Activated effector memory CD4-positive, alpha-beta T cell treated with anti-CD3 and anti-CD28 coated beads, Interleukin-2, amount 50 U/mL, for 16 hours (primary cell): ENCODE results near the gene LAMA3.
"Not testable (repeated sequence)": the region's sequence is repeated elsewhere in the genome, so short reads cannot be mapped to it uniquely, and the experiment has no call there.

Source experiments
- DNase-seq: peaks from one replicate; pipeline ENCODE4 v3.0.0-alpha.2; 2020

LAMA3 gene

DNA sequence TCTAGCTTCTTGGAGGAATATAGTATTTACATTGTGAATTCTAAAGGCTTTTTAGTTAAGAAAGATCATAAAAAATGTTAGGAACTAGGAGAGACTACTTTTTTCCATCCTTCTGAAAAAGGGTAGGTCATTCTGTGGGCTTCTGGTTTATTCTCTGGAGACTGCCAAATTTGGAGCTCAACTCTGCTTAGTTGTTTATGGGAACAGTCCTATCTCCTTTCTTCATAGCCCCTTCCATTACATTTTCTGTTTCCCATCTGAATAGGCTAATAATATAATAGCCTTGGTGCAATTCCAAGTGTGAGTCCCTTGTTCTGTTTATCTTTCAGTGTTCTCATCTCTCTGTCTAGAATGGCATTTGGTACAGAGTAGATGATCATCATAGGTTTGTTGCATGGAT is 15.6 kb downstream of the LAMA3 start:
- no peak for DNase-seq

GRCh38 chr18:23706971-23707640 is 17.9 kb downstream of the LAMA3 start:
- no peak for DNase-seq

DNA sequence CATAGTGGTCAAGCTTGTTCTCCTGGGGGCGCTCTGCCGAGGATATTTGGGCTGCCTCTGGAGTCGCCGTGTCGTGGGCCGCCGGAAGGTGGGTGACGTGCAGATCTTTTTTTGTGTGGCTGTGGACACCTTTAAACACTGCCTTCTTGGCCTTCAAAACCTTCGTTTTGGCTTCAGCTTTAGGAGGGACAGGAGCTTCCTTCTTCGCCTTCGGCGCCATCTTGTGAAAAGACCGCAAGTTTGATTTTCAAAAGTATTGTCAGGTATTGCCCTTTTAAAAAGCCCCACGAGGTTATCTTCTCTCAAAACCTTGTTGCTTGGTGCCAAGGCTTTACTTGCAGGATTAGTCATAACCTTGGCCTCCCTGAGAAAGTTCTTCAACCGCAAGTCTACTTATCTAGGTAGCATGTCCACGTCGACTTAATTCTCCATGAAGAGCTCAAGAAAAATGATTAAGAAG is 20.8 kb downstream of the LAMA3 start:
- no peak for DNase-seq

GRCh38 chr18:23710946-23711345 is 21.7 kb downstream of the LAMA3 start:
- DNase-seq: no peak

- no peak for DNase-seq
These were observed 22.2 kb downstream of the LAMA3 start for GRCh38 chr18:23711426-23711825.

GRCh38 chr18:23712445-23712844 is 23.2 kb downstream of the LAMA3 start:
- DNase-seq: no peak

DNA sequence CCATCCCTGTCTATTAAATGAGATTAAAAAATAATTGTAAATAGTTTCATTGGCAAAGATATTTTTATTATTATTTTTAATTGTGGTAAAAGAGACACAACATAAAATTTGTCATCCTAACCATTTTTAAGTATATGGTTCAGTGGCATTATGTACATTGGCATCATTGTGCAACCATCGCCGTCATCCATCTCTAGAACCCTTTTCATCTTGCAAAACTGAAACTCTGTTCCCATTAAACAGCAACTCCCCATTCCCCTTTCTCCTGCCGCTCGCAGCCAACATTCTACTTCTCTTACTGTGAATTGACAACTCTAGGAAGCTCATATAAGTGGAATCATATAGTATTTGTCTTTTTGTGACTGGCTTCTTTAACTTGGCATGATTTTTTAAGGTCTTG is 25.3 kb downstream of the LAMA3 start:
- DNase-seq: no peak

DNA sequence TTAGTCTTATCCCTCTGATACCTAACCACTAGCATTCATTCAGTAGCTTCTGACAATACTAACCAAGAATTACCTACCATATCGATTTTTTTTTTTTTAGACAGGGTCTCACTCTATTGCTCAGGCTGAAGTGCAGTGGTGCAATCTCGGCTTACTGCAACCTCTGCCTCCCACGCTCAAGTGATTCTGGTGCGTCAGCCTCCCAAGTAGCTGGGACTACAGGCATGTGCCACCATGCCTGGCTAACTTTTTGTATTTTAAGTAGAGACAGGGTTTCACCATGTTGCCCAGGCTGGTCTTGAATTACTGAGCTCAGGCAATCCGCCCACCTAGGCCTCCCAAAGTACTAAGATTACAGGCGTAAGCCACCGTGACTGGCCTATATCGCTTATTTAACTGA is 26.8 kb downstream of the LAMA3 start:
- DNase-seq: not testable (repeated sequence)

- no peak for DNase-seq
These were observed 27.3 kb downstream of the LAMA3 start for GRCh38 chr18:23716516-23716915.

- no peak for DNase-seq
These were observed 27.7 kb downstream of the LAMA3 start for GRCh38 chr18:23716966-23717365.

- no peak for DNase-seq
These were observed 29.0 kb downstream of the LAMA3 start for GRCh38 chr18:23718243-23718720.

- no peak for DNase-seq
These were observed 29.5 kb downstream of the LAMA3 start for GRCh38 chr18:23718731-23719130.

DNA sequence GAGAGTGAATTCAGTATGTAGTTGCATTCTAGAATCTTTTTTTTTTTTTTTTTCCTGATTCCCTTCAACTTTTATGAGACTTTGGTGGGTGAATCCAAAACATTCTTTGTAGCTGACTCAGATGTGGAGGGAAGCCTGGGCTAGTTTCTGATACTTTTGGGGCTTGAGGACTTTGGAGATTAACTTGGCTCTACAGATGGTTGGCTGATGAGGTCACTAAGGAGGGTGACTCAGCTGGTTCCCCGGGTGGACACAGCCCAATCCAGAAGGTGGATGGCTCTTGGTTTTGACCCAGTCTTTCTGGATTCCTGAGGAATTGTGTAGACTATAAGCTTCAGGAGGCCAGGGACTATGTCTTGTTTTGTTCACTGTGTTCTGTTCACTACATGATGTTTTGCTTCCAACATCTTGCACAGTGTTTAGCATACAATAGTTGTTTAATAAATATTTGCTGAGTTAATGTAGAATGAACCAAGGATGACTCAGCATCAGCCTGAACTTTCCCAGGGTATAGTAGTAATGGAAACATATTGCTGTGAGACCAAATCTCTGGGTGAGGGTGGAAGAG is 30.5 kb downstream of the LAMA3 start:
- no peak for DNase-seq

- DNase-seq: no peak
These were observed 32.6 kb downstream of the LAMA3 start for GRCh38 chr18:23721696-23722480.

DNA sequence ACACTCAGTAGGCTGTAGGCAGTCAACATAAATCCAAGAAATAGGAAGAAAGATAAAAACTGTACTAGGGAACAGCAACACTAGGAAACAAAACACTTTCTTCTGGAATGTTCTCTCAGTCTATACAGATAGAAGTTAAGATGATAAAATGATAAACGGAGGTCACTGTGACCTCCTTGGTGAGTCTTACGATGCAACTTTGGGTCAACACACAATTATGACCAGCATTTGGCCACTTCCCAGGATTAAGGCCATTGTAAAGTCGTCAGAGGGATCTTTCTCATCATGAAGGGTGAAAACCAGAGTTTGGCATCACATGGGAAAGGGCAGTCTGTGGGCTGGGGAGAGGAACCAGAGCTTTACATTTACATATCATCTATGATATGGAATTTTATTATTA is 33.4 kb downstream of the LAMA3 start:
- no peak for DNase-seq

GRCh38 chr18:23723121-23723520 is 33.9 kb downstream of the LAMA3 start:
- DNase-seq: no peak

DNA sequence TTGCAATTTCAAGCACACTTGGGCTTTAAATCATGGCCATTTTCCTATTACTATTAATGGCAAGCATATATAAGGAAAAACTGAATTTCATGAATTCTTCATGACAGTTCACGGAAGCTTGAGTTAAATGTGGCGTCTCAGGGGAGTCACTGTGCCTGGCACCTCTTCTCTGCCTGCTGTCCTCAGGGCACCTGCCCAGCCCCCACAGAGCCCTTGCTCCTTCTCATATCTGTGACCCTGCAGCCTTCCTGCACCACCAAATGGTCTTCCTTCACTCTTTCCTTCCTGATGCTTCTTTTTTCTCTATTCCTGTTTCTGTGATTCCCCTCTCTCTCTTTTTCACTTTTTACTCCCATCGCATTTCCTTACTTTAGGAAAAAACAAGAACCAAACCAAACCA is 35.4 kb downstream of the LAMA3 start:
- no peak for DNase-seq

DNA sequence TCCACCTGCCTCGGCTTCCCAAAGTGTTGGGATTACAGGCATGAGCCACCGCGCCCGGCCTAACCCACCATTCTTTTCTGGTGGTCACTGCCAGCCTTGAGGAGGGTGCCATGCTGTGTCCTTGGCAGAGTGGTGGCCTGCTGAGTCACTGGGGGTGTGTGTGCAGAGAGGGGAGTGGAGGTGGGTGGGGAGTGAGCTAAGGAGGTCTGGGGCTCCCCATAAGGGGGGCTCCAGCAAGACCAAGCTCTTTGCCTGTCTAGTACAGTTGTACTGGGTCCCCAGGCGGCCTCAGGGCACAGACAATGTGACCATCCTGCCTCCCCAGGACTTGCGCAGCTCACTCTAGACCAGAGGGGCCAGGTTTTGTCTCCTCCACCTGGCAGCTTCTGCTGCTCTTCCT is 36.1 kb downstream of the LAMA3 start:
- no peak for DNase-seq

GRCh38 chr18:23725827-23726661 is 36.8 kb downstream of the LAMA3 start:
- DNase-seq: no peak

DNA sequence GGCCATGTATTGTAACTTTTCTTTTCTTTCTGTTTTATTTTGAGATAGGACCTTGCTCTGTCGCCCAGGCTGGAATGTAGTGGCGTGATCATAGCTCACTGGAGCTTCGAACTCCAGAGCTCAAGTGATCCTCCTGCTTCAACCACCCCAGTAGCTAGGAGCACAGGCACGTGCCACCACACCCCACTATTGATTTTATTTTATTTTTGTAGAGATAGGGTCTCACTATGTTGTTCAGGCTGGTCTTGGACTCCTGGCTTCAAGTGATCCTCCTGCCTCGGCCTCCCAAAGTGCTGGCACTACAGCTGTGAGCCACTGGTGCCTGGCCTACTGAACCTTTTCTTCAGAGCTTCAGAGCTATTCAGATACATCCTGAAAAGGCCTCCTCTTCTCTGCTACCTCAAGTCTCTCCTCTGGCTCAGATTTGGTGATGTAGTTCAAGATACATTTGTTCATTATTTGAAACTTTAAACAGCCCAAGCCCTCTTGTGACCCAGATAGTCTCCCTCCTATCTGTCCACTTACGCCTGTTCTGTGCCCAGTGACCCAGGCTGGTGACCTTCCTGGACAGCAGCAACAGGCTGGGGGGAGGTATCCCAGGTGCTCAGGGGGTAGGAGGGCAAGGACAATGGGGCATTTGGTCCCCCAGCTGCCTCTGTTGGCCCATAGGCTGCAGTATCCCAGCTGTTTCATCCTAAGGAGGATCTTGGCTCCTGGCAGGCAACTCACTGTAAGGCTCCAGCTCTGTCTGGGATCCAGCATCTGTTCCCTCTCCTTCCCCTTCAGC is 38.6 kb downstream of the LAMA3 start:
- no peak for DNase-seq

DNA sequence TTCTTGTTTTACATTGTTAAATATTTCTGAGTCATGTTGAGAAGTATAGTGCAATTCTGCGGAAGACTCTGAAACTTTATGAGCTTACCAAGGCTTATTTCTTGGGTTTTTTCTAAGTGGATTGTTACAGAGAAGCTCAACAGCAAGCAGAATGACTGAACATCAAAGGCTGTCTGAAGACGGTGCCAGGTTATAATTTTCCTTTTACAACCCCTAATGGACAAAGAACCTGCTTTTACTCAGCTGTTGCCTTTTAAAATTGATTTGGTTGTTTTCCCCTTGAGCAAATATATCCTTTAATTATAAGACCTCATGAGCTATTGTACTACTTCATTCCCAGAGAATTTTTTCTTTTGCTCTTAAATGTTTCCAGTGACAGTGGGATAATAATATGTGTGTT is 41.6 kb downstream of the LAMA3 start:
- no peak for DNase-seq

- no peak for DNase-seq
These were observed 42.6 kb downstream of the LAMA3 start for GRCh38 chr18:23731861-23732260.
